Heart right ventricle (tissue), 16 donors: ENCODE data around the gene SRSF12. TPM values are rescaled to one million over a fixed set of nuclear protein-coding genes. Genes with fewer than 3 reads are reported as not detected.

Experiments
- ATAC-seq, 8 donors: fragments of 200-7000 bp; cut with Tn5 transposase; one replicate each; pipeline ENCODE4 v1.9.1; 2020; ENCODE audit warnings: mild to moderate bottlenecking in 8 of 8, moderate library complexity in 8 of 8, moderate number of reproducible peaks in 1 of 8
- DNase-seq, 2 donors: peaks; one replicate each; pipeline ENCODE4 v3.0.0-alpha.2; 2020
- H3K27ac ChIP-seq, 10 donors: fragments of 200-600 bp; sonication (generic) in 2 of 10; one replicate each; pipeline versions ENCODE4 v1.5.0 to v1.8.0; 2020 to 2022; ENCODE audit warnings: mild to moderate bottlenecking in 3 of 10
- H3K27me3 ChIP-seq, 7 donors: fragments of 200-600 bp; one replicate each; pipeline ENCODE4 v1.8.0; 2021 to 2022; ENCODE audit warnings: mild to moderate bottlenecking in 2 of 7
- H3K36me3 ChIP-seq, 9 donors: fragments of 200-600 bp; sonication (generic) in 1 of 9; one replicate each; pipeline versions ENCODE4 v1.5.0 to v1.8.0; 2020 to 2022; ENCODE audit warnings: mild to moderate bottlenecking in 2 of 9
- H3K4me1 ChIP-seq, 9 donors: fragments of 200-600 bp; sonication (generic) in 1 of 9; one replicate each; pipeline versions ENCODE4 v1.5.0 to v1.8.0; 2020 to 2022; ENCODE audit warnings: mild to moderate bottlenecking in 4 of 9
- H3K4me3 ChIP-seq, 10 donors: fragments of 200-600 bp; sonication (generic) in 2 of 10; one replicate each; pipeline versions ENCODE4 v1.5.0 to v1.8.0; 2020 to 2022; ENCODE audit warnings: mild to moderate bottlenecking in 7 of 10, moderate library complexity in 2 of 10
- H3K9me3 ChIP-seq, 11 donors: fragments of 200-600 bp in 10 of 11; sonication (generic) in 2 of 11; one replicate each; pipeline versions ENCODE4 v1.5.0 to v1.8.0; 2013 to 2022; ENCODE audit warnings: mild to moderate bottlenecking in 2 of 11, control low read depth in 1 of 11, moderate library complexity in 1 of 11
- WGBS, 2 donors: extraction: QIAGEN DNeasy Blood & Tissue Kit; methylation state at CpG; one replicate each; pipeline ENCODE4 v1.1.7; 2013; ENCODE audit warnings: inconsistent platforms in 1 of 2; 5-methylcytosine and 5-hydroxymethylcytosine counted together
- intact Hi-C, 10 donors: fragments of 100-400 bp; cut with DNase I; formaldehyde crosslinking; loops; one replicate each; pipeline versions ENCODE4 v1.11.1 to v1.14.2; 2022
- polyA plus RNA-seq, 2 donors: library from polyadenylated mRNA; stranded (reverse); fragments of 200-250 nt; gene quantifications; one replicate each; pipeline ENCODE4 v1.2.3, GENCODE V29; 2013
- total RNA-seq, 10 donors: library from RNA; stranded (reverse); fragmentation: NEBNext Ultra II Directional in 3 of 10; extraction: Animal tissue kit (Norgen Biotek cat#: 25700) in 3 of 10; gene quantifications; one replicate each; pipeline versions ENCODE4 v1.2.1 to v1.2.4, GENCODE V29; 2021 to 2023
- TF ChIP-seq, protein P1 (sequence below), 9 donors: fragments of 200-600 bp; sonication (generic) in 2 of 9; IDR thresholded peaks; one replicate each; pipeline versions ENCODE4 v1.5.0 to v1.8.0; 2021 to 2022; ENCODE audit warnings: antibody characterized with exemption in 9 of 9, mild to moderate bottlenecking in 5 of 9, moderate library complexity in 1 of 9
- donor health status: Arrhythmogenic right ventricular cardiomyopathy.
- donor health status: ischemic (EF 13 %, LVEDD 7.1; RV severe dilation, severe dysfunction).
- donor health status: healthy with polysubstance abuse.
- donor health status: DM: no; HTN: yes; CAD: no.
- donor health status: DM: no; HTN: no; CAD: no.
- donor health status: ischemic (EF 25% LVEDD 6.9; RV normal size, moderate dysfunction).
- donor health status: ischemic (EF 25% LVEDD 5.7; RV mildly dilated, moderate dysfunction).
- donor health status: healthy.
- donor health status: DM: yes; HTN: yes; CAD: no.
- donor health status: Ischemic cardiomyopathy.
- donor health status: ischemic (EF 35%, LVEDD 5.7; RV mildly dilated, moderate dysfunction).
- donor health status: nonischemic (EF 11% LVEDD 7.7; RV severe dilation, severe dysfunction).
- donor health status: DM: yes; HTN: yes; CAD: no.
- donor health status: PGD.
- donor health status: ischemic (EF 29% LVEDD 5.4; RV normal size, mild dysfunction).
- donor health status: nonischemic (EF 23%, LVEDD 6.1; RV moderate dilation, normal function).

Gene SRSF12
- total and polyA plus RNA-seq, 12 donors = 0.06 to 0.47 (median 0.17) TPM; not detected in 2

DNA sequence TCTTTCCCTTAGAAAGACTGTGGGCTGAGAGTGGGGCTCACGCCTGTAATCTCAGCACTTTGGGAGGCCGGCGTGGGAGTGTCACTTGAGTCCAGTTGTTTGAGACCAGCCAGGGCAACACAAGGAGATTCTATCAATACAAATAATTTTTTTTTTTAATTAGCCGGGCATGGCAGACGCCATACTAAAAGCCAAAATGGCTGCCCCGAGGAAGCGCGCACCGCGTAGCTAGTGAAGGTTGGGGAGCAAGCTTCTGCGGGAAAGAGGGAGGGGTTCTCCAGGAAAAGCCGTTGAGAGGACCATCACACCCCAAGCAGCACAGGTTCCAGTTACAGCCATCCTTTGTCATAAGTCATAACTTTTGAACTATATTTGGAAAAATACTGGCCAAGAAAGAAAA lies 58.6 kb downstream of the SRSF12 start:
- Histone ChIP-seq H3K27ac (no peak overlapping the region), H3K4me3 (no peak overlapping the region), H3K36me3 (no peaks in the 10 kb centered on the region), H3K4me1 (no peaks in the 10 kb centered on the region), H3K9me3 (no peaks in the 10 kb centered on the region), H3K27me3 (no peaks in the 10 kb centered on the region)
- TF ChIP-seq, protein P1, sequence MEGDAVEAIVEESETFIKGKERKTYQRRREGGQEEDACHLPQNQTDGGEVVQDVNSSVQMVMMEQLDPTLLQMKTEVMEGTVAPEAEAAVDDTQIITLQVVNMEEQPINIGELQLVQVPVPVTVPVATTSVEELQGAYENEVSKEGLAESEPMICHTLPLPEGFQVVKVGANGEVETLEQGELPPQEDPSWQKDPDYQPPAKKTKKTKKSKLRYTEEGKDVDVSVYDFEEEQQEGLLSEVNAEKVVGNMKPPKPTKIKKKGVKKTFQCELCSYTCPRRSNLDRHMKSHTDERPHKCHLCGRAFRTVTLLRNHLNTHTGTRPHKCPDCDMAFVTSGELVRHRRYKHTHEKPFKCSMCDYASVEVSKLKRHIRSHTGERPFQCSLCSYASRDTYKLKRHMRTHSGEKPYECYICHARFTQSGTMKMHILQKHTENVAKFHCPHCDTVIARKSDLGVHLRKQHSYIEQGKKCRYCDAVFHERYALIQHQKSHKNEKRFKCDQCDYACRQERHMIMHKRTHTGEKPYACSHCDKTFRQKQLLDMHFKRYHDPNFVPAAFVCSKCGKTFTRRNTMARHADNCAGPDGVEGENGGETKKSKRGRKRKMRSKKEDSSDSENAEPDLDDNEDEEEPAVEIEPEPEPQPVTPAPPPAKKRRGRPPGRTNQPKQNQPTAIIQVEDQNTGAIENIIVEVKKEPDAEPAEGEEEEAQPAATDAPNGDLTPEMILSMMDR (IDR thresholded peaks at IDR 0.05) = no peak
- WGBS, 2 donors = 94 to 96% methylated on average over 12 of the region's 12 CpGs
- ATAC-seq (no peak), DNase-seq (no peak)
- intact Hi-C loops = no loop called here

DNA sequence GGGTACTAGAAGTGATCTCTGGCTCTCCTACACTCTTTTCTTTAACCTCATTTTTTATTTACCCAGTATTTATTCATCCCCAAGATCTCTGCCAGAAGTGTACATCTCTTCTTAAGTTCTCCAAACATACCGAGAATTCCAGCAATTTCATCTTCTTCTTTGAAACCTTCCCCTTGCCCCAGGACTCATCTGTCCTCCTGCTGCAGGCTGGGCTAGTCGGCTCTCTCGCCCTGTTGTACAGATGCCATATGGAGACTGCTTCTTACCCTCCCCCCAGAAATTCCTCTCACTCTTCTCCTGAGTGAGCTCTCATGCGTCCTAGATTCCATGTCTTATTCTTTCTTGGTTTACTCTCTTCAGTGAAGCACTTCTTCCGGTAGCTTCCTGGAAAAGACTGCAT lies 59.2 kb downstream of the SRSF12 start:
- ATAC-seq = no peak
- WGBS, 2 donors = 54 to 55% methylated on average over 5 of the region's 5 CpGs

DNA sequence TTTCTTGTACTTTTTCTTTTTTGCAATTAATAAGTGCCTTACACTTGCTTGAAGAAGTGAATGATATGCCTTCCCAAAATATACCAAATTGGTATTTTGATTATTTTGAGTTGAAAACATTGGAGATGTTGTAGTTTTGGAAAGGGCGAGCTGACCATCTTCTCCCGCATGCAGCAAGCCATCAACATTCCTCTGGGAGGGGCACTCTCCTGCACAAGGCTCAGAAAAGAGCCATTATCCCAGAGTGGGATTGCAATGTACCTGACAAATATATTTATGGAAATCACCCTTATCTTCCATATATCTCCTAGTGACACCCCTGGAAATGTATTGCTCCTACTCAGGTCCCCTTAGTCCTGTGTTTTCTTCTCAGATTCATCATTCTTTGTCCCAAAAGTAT lies 60.1 kb downstream of the SRSF12 start:
- Histone ChIP-seq H3K4me1 (no peaks in the 10 kb centered on the region), H3K27ac (no peak overlapping the region), H3K36me3 (no peaks in the 10 kb centered on the region), H3K4me3 (no peak overlapping the region), H3K9me3 (no peaks in the 10 kb centered on the region), H3K27me3 (no peaks in the 10 kb centered on the region)
- intact Hi-C loops = no loop called here
- ATAC-seq = no peak
- TF ChIP-seq, protein P1 (IDR thresholded peaks at IDR 0.05) = no peak
- WGBS, 2 donors = 89 to 90% methylated on average over 2 of the region's 2 CpGs
- no peak for DNase-seq

More for the DNA sequence above, 59.2 kb downstream of the SRSF12 start:
- Histone ChIP-seq H3K9me3 (no peaks in the 10 kb centered on the region), H3K4me1 (no peaks in the 10 kb centered on the region), H3K4me3 (no peak overlapping the region), H3K36me3 (no peaks in the 10 kb centered on the region), H3K27ac (no peak overlapping the region), H3K27me3 (no peaks in the 10 kb centered on the region)
- DNase-seq = no peak
- intact Hi-C loops = no loop called here
- TF ChIP-seq, protein P1 (IDR thresholded peaks at IDR 0.05) = no peak

DNA sequence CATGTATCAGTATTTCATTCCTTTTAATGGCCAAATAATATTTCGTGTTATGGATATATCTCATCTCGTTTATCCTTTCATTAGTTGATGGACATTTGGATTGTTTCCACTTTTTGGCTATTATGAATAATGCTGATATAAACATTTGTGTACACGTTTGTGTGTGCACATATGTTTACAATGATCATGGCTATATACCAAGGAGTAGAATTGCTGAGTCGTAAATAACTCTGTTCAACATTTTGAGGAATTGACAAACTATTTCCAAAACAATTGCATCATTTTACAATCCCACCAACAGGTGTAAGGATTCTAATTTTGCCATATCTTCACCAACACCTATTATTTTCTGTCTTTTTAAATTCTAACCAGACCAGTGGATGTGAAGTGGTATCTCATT lies 63.7 kb downstream of the SRSF12 start:
- intact Hi-C loops = no loop called here
- WGBS, 2 donors = 93 to 96% methylated on average over 4 of the region's 4 CpGs
- H3K4me1 ChIP-seq = peaks cover 0 to 28% (median 10%) of the 10 kb centered on the region in 9 donors
- H3K36me3 ChIP-seq = no peaks in the 10 kb centered on the region
- no peak overlapping the region for H3K27ac ChIP-seq
- no peaks in the 10 kb centered on the region for H3K27me3 ChIP-seq
- TF ChIP-seq, protein P1 (IDR thresholded peaks at IDR 0.05) = no peak
- no peak overlapping the region for H3K4me3 ChIP-seq
- ATAC-seq (no peak), DNase-seq (no peak)
- H3K9me3 ChIP-seq = no peaks in the 10 kb centered on the region
